Measurements from ENCODE around the gene OBSCN. TPM values are rescaled to one million over a fixed set of nuclear protein-coding genes. Genes with fewer than 3 reads are reported as not detected.

Gene OBSCN
- total and polyA plus RNA-seq, 2 donors (not counting 3 experiments of a cell fraction or from before 2014, with no cell fraction given) = 1.5 to 2.9 TPM

GRCh38 chr1:228174482-228175315, 33.1 kb upstream of the OBSCN start:
- no peak overlapping the region for H3K4me2 ChIP-seq (ENCODE audit: insufficient read depth, low read length)
- no peaks in the 10 kb centered on the region for H3K9me1 ChIP-seq (replicated peaks; ENCODE audit: control insufficient read depth, extremely low read depth, insufficient read depth, low read length)
- H3K36me3 ChIP-seq (ENCODE audit: control insufficient read depth in 2 of 2, extremely low read depth in 1 of 2, insufficient read depth in 2 of 2, low read length in 2 of 2) = peaks cover 0 to 11% of the 10 kb centered on the region in 2 experiments
- H3K79me2 ChIP-seq (ENCODE audit: control insufficient read depth, insufficient read depth, low read length) = no peaks in the 10 kb centered on the region
- intact Hi-C loops (cut with micrococcal nuclease) = no loop called here
- no peaks in the 10 kb centered on the region for H3K4me1 ChIP-seq (ENCODE audit: control insufficient read depth, extremely low read depth, insufficient read depth, low read length)
- H3K4me3 ChIP-seq (replicated peaks in 1 of 3; ENCODE audit: insufficient read depth in 1 of 3, low read depth in 1 of 3, low read length in 3 of 3) = no peak overlapping the region
- no peak overlapping the region for H3K27ac ChIP-seq (ENCODE audit: insufficient read depth, low read depth, low read length)
- FAIRE-seq (no peak), DNase-seq (ENCODE audit: low read depth, low spot score) (no peak)
- dilution Hi-C loops (cut with MboI; ENCODE audit: extremely low pct_ligation_motif_present, low sequenced_read_pairs) = no loop called here
- POLR2A ChIA-PET = no interaction called here
- H3K9me3 ChIP-seq (replicated peaks; ENCODE audit: control insufficient read depth, insufficient read depth, low read length) = no peaks in the 10 kb centered on the region
- H2AFZ ChIP-seq (ENCODE audit: low read depth, low read length) = no peak overlapping the region
- TF ChIP-seq POLR2A (IDR thresholded peaks at IDR 0.05; ENCODE audit: low read depth, low read length) (no peak), JUN (IDR thresholded peaks at IDR 0.05; ENCODE audit: borderline replicate concordance, insufficient read depth, insufficient read length, low read depth) (no peak), GATA2 (IDR thresholded peaks at IDR 0.05; ENCODE audit: insufficient read depth, insufficient read length, low read depth, low read length) (no peak)
- H4K20me1 ChIP-seq (replicated peaks; ENCODE audit: control insufficient read depth, extremely low read depth, insufficient read depth, low read length) = no peaks in the 10 kb centered on the region
- CTCF ChIA-PET = interaction anchor here (0.6 kb wide), 1 partner anchor 12 kb away, joined by 3 read pairs; no protein-coding TSS in a partner anchor
- BruUV-seq (replicated peaks) = no TSS peak
- H3K27me3 ChIP-seq (ENCODE audit: control insufficient read depth in 2 of 2, insufficient read depth in 2 of 2, low read length in 2 of 2) = no peaks in the 10 kb centered on the region
- H3K9ac ChIP-seq (replicated peaks; ENCODE audit: extremely low read depth, insufficient read depth, low read length) = no peak overlapping the region

GRCh38 chr1:228175316-228176023, 32.4 kb upstream of the OBSCN start:
- no peak for FAIRE-seq
- no peak overlapping the region for H2AFZ ChIP-seq (ENCODE audit: low read depth, low read length)
- dilution Hi-C loops (cut with MboI; ENCODE audit: extremely low pct_ligation_motif_present, low sequenced_read_pairs) = no loop called here
- no peaks in the 10 kb centered on the region for H3K4me1 ChIP-seq (ENCODE audit: control insufficient read depth, extremely low read depth, insufficient read depth, low read length)
- no peaks in the 10 kb centered on the region for H3K9me3 ChIP-seq (replicated peaks; ENCODE audit: control insufficient read depth, insufficient read depth, low read length)
- CTCF ChIA-PET = interaction anchor here (0.9 kb wide), 1 partner anchor 10 kb away, joined by 3 read pairs; the partner anchor contains the start of gene IBA57
- no TSS peak for BruUV-seq (replicated peaks)
- POLR2A ChIA-PET = no interaction called here
- no peak overlapping the region for H3K27ac ChIP-seq (ENCODE audit: insufficient read depth, low read depth, low read length)
- TF ChIP-seq GATA2 (IDR thresholded peaks at IDR 0.05; ENCODE audit: insufficient read depth, insufficient read length, low read depth, low read length) (no peak), JUN (IDR thresholded peaks at IDR 0.05; ENCODE audit: borderline replicate concordance, insufficient read depth, insufficient read length, low read depth) (no peak), POLR2A (IDR thresholded peaks at IDR 0.05; ENCODE audit: low read depth, low read length) (no peak), MAX (IDR thresholded peaks at IDR 0.05; ENCODE audit: insufficient read depth, insufficient read length) (no peak), MYC (IDR thresholded peaks at IDR 0.05; ENCODE audit: low read depth, low read length) (no peak), POLR2AphosphoS5 (IDR thresholded peaks at IDR 0.05; ENCODE audit: insufficient read depth, low read depth, low read length) (no peak), EZH2 (IDR thresholded peaks at IDR 0.05; ENCODE audit: borderline replicate concordance, low read depth, low read length, severe bottlenecking) (no peak), FOS (IDR thresholded peaks at IDR 0.05; ENCODE audit: borderline replicate concordance, insufficient read depth, low read length) (no peak)
- TF ChIP-seq, protein P1, sequence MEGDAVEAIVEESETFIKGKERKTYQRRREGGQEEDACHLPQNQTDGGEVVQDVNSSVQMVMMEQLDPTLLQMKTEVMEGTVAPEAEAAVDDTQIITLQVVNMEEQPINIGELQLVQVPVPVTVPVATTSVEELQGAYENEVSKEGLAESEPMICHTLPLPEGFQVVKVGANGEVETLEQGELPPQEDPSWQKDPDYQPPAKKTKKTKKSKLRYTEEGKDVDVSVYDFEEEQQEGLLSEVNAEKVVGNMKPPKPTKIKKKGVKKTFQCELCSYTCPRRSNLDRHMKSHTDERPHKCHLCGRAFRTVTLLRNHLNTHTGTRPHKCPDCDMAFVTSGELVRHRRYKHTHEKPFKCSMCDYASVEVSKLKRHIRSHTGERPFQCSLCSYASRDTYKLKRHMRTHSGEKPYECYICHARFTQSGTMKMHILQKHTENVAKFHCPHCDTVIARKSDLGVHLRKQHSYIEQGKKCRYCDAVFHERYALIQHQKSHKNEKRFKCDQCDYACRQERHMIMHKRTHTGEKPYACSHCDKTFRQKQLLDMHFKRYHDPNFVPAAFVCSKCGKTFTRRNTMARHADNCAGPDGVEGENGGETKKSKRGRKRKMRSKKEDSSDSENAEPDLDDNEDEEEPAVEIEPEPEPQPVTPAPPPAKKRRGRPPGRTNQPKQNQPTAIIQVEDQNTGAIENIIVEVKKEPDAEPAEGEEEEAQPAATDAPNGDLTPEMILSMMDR (IDR thresholded peaks at IDR 0.05; ENCODE audit: extremely low read depth in 1 of 2, insufficient read depth in 1 of 2, low read depth in 1 of 2, low read length in 2 of 2) = no peak
- no peaks in the 10 kb centered on the region for H3K27me3 ChIP-seq (ENCODE audit: control insufficient read depth in 2 of 2, insufficient read depth in 2 of 2, low read length in 2 of 2)
- intact Hi-C loops (cut with micrococcal nuclease) = no loop called here
- H4K20me1 ChIP-seq (replicated peaks; ENCODE audit: control insufficient read depth, extremely low read depth, insufficient read depth, low read length) = no peaks in the 10 kb centered on the region
- no peak overlapping the region for H3K4me3 ChIP-seq (replicated peaks in 1 of 3; ENCODE audit: insufficient read depth in 1 of 3, low read depth in 1 of 3, low read length in 3 of 3)
- no peak for DNase-seq (ENCODE audit: low read depth, low spot score)
- H3K4me2 ChIP-seq (ENCODE audit: insufficient read depth, low read length) = no peak overlapping the region
- no peaks in the 10 kb centered on the region for H3K9me1 ChIP-seq (replicated peaks; ENCODE audit: control insufficient read depth, extremely low read depth, insufficient read depth, low read length)
- H3K79me2 ChIP-seq (ENCODE audit: control insufficient read depth, insufficient read depth, low read length) = no peaks in the 10 kb centered on the region
- H3K9ac ChIP-seq (replicated peaks; ENCODE audit: extremely low read depth, insufficient read depth, low read length) = no peak overlapping the region
- H3K36me3 ChIP-seq (ENCODE audit: control insufficient read depth in 2 of 2, extremely low read depth in 1 of 2, insufficient read depth in 2 of 2, low read length in 2 of 2) = peaks cover 0 to 11% of the 10 kb centered on the region in 2 experiments
